Neutrophil (primary cell): ENCODE data around the gene IFT27.

Source experiments
- H3K27ac ChIP-seq: fragments of 200-600 bp; sonication (generic); 2 replicates; pipeline ENCODE4 v1.5.1; 2016; ENCODE audit warnings: mild to moderate bottlenecking, moderate library complexity
- H3K27me3 ChIP-seq: fragments of 200-600 bp; sonication (generic); 2 replicates; pipeline ENCODE4 v1.6.0; 2016; ENCODE audit warnings: mild to moderate bottlenecking
- H3K36me3 ChIP-seq: fragments of 200-600 bp; sonication (generic); 2 replicates; pipeline ENCODE4 v1.5.1; 2017
- H3K4me1 ChIP-seq, 2 experiments: fragments of 200-600 bp in 1 of 2; sonication (generic) in 1 of 2; 1 replicate in 1 of 2; 2 replicates in 1 of 2; pipeline versions ENCODE4 v1.5.1 to v1.6.1; 2013 to 2016; ENCODE audit warnings: low read depth in 1 of 2, low read length in 1 of 2, mild to moderate bottlenecking in 1 of 2, moderate library complexity in 1 of 2; ENCODE audit not compliant: control insufficient read depth in 1 of 2, insufficient read depth in 1 of 2
- H3K4me3 ChIP-seq, 2 experiments: fragments of 200-600 bp in 1 of 2; sonication (generic) in 1 of 2; 1 replicate in 1 of 2; 2 replicates in 1 of 2; pipeline ENCODE4 v1.5.1; 2013 to 2016; ENCODE audit warnings: low read depth in 1 of 2, low read length in 1 of 2, mild to moderate bottlenecking in 1 of 2, moderate library complexity in 1 of 2
- H3K9me3 ChIP-seq: fragments of 200-600 bp; sonication (generic); 2 replicates; pipeline ENCODE4 v1.5.1; 2016
- CTCF ChIP-seq: fragments of 200-600 bp; sonication (generic); IDR thresholded peaks from 2 replicates; pipeline ENCODE4 v1.5.1; 2016; ENCODE audit warnings: antibody characterized with exemption

Gene IFT27

GRCh38 chr22:36796552-36797175 is 20.7 kb upstream of the IFT27 start:
- Histone ChIP-seq H3K36me3 (no peaks in the 10 kb centered on the region), H3K9me3 (no peaks in the 10 kb centered on the region), H3K4me1 (no peaks in the 10 kb centered on the region), H3K27me3 (peaks cover 12% of the 10 kb centered on the region), H3K4me3 (no peak overlapping the region), H3K27ac (no peak overlapping the region)
- no peak for TF ChIP-seq CTCF

- no peaks in the 10 kb centered on the region for H3K4me1 ChIP-seq
- no peaks in the 10 kb centered on the region for H3K36me3 ChIP-seq
- no peak overlapping the region for H3K27ac ChIP-seq
- H3K9me3 ChIP-seq = no peaks in the 10 kb centered on the region
- peaks cover 17% of the 10 kb centered on the region for H3K27me3 ChIP-seq
- H3K4me3 ChIP-seq = no peak overlapping the region
- TF ChIP-seq CTCF = no peak
Observed at GRCh38 chr22:36795633-36796032, 19.7 kb upstream of the IFT27 start.

GRCh38 chr22:36790648-36791047 is 14.7 kb upstream of the IFT27 start:
- H3K9me3 ChIP-seq = no peaks in the 10 kb centered on the region
- no peaks in the 10 kb centered on the region for H3K36me3 ChIP-seq
- H3K27ac ChIP-seq = no peak overlapping the region
- H3K4me1 ChIP-seq = no peaks in the 10 kb centered on the region
- TF ChIP-seq CTCF = no peak
- no peak overlapping the region for H3K4me3 ChIP-seq
- peaks cover 20% of the 10 kb centered on the region for H3K27me3 ChIP-seq

- no peak for TF ChIP-seq CTCF
- Histone ChIP-seq H3K4me3 (no peak overlapping the region), H3K9me3 (no peaks in the 10 kb centered on the region), H3K4me1 (peaks cover under 1% of the 10 kb centered on the region in 2 experiments), H3K27ac (no peak overlapping the region), H3K36me3 (no peaks in the 10 kb centered on the region), H3K27me3 (peaks cover 32% of the 10 kb centered on the region)
Observed at GRCh38 chr22:36787204-36787988, 11.5 kb upstream of the IFT27 start.

- TF ChIP-seq CTCF = no peak
- Histone ChIP-seq H3K9me3 (no peaks in the 10 kb centered on the region), H3K36me3 (no peaks in the 10 kb centered on the region), H3K27ac (no peak overlapping the region), H3K4me1 (peaks cover 9 to 10% of the 10 kb centered on the region in 2 experiments), H3K27me3 (peaks cover 12% of the 10 kb centered on the region), H3K4me3 (no peak overlapping the region)
Observed at GRCh38 chr22:36783743-36784142, 7.8 kb upstream of the IFT27 start.
